ENCODE measurements around the gene SLC35C1.
"Not testable (repeated sequence)": the region's sequence is repeated elsewhere in the genome, so short reads cannot be mapped to it uniquely, and the experiment has no call there.

GRCh38 chr11:45826492-45826891 is 21.5 kb downstream of the SLC35C1 start:
- not testable (repeated sequence) for TF ChIP-seq CREM (CRISPR knock-in tag; IDR thresholded peaks at IDR 0.05); NFYB (CRISPR knock-in tag; conservative IDR thresholded peaks at IDR 0.05; ENCODE audit: low read depth); CREB1 (CRISPR knock-in tag; IDR thresholded peaks at IDR 0.05); CTCF (IDR thresholded peaks at IDR 0.05); ZNF121 (CRISPR knock-in tag; IDR thresholded peaks at IDR 0.05); KAT7 (CRISPR knock-in tag; IDR thresholded peaks at IDR 0.05; ENCODE audit: borderline replicate concordance); ATF2 (CRISPR knock-in tag; IDR thresholded peaks at IDR 0.05; ENCODE audit: borderline replicate concordance, low read depth); CBFB (CRISPR knock-in tag; IDR thresholded peaks at IDR 0.05; ENCODE audit: low read depth); ZNF512 (CRISPR knock-in tag; IDR thresholded peaks at IDR 0.05; ENCODE audit: borderline replicate concordance); SP1 (CRISPR knock-in tag; conservative IDR thresholded peaks at IDR 0.05)
- TF ChIP-seq, protein P1, sequence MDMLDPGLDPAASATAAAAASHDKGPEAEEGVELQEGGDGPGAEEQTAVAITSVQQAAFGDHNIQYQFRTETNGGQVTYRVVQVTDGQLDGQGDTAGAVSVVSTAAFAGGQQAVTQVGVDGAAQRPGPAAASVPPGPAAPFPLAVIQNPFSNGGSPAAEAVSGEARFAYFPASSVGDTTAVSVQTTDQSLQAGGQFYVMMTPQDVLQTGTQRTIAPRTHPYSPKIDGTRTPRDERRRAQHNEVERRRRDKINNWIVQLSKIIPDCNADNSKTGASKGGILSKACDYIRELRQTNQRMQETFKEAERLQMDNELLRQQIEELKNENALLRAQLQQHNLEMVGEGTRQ (CRISPR knock-in tag; IDR thresholded peaks at IDR 0.05) = not testable (repeated sequence)
- TF ChIP-seq, protein P2, sequence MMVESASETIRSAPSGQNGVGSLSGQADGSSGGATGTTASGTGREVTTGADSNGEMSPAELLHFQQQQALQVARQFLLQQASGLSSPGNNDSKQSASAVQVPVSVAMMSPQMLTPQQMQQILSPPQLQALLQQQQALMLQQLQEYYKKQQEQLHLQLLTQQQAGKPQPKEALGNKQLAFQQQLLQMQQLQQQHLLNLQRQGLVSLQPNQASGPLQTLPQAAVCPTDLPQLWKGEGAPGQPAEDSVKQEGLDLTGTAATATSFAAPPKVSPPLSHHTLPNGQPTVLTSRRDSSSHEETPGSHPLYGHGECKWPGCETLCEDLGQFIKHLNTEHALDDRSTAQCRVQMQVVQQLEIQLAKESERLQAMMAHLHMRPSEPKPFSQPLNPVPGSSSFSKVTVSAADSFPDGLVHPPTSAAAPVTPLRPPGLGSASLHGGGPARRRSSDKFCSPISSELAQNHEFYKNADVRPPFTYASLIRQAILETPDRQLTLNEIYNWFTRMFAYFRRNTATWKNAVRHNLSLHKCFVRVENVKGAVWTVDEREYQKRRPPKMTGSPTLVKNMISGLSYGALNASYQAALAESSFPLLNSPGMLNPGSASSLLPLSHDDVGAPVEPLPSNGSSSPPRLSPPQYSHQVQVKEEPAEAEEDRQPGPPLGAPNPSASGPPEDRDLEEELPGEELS (CRISPR knock-in tag; IDR thresholded peaks at IDR 0.05) = not testable (repeated sequence)
- TF ChIP-seq, protein P3, sequence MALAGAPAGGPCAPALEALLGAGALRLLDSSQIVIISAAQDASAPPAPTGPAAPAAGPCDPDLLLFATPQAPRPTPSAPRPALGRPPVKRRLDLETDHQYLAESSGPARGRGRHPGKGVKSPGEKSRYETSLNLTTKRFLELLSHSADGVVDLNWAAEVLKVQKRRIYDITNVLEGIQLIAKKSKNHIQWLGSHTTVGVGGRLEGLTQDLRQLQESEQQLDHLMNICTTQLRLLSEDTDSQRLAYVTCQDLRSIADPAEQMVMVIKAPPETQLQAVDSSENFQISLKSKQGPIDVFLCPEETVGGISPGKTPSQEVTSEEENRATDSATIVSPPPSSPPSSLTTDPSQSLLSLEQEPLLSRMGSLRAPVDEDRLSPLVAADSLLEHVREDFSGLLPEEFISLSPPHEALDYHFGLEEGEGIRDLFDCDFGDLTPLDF (CRISPR knock-in tag; IDR thresholded peaks at IDR 0.05) = not testable (repeated sequence)

Data from WTC11 (cell line).